H1 (cell line): Measurements from ENCODE around the gene CHST11. TPM values are rescaled to one million over a fixed set of nuclear protein-coding genes. Genes with fewer than 3 reads are reported as not detected.

Experiments
- HDAC2 ChIP-seq, 2 experiments: fragments of 300-600 bp in 1 of 2; sonication (generic) in 1 of 2; IDR thresholded peaks; 2 replicates each; pipeline ENCODE4 v1.6.1; 2011 to 2012; ENCODE audit warnings: low read depth in 2 of 2, low read length in 2 of 2, mild to moderate bottlenecking in 2 of 2, moderate library complexity in 2 of 2, borderline replicate concordance in 1 of 2, inconsistent platforms in 1 of 2
- KDM1A ChIP-seq: fragments of 200-600, 300-600 bp; sonication (generic); IDR thresholded peaks from 2 replicates; pipeline ENCODE4 v1.7.1; 2016; ENCODE audit warnings: mild to moderate bottlenecking, low read length, borderline replicate concordance
- SIX5 ChIP-seq: IDR thresholded peaks from 2 replicates; pipeline ENCODE4 v1.6.1; 2011; ENCODE audit warnings: mild to moderate bottlenecking, low read depth, low read length
- polyA plus RNA-seq, 7 experiments: library from polyadenylated mRNA; depleted of rRNA in 3 of 7; stranded (reverse) in 5 of 7; unstranded in 2 of 7; fragments of >200 nt in 5 of 7; fragments of 200-250 nt in 2 of 7; gene quantifications; 1 replicate in 5 of 7; 2 replicates in 1 of 7; 4 replicates in 1 of 7; pipeline versions ENCODE4 v1.2.1 to v1.2.3, GENCODE V29; 2011 to 2013; ENCODE audit warnings: missing spikeins in 2 of 7, mixed read lengths in 2 of 7
- total RNA-seq: library from RNA; stranded (reverse); fragmentation: NEBNext Ultra II Directional; extraction: Animal tissue kit (Norgen Biotek cat#: 25700); gene quantifications from 2 replicates; pipeline ENCODE4 v1.2.1, GENCODE V29; 2021

The CHST11 gene
- total and polyA plus RNA-seq, 2 of the 8 experiments (the other 6 are each of a cell fraction or from before 2014, with no cell fraction given): 14.4 to 20.8 TPM

DNA sequence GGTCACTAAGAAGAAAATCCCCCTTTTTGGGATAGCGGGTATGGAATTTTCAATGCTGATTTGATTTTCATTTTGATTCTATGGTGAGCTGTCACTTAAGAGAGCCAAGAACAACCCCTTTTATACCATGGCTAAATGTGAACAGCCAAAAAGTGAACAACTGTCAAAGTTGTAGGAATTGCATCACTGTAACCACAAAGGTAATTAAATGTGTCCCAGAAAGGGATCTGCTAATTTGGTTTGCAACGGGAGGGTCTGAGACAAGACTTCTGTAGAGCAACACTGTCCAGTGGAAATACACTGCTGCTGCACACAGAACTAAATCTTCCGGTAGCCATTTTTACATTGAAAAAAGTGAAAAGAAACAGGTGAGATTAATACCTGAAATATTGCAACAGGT lies 14.6 kb downstream of the CHST11 start (continued):
- TF ChIP-seq HDAC2 (IDR thresholded peaks at IDR 0.05; ENCODE audit: borderline replicate concordance in 1 of 2, low read depth in 2 of 2, low read length in 2 of 2): no peak
- no peak for TF ChIP-seq KDM1A
- no peak for TF ChIP-seq SIX5
